ENCODE measurements around the gene WWOX.
"Not testable (repeated sequence)": the region's sequence is repeated elsewhere in the genome, so short reads cannot be mapped to it uniquely, and the experiment has no call there.

Gene WWOX

DNA sequence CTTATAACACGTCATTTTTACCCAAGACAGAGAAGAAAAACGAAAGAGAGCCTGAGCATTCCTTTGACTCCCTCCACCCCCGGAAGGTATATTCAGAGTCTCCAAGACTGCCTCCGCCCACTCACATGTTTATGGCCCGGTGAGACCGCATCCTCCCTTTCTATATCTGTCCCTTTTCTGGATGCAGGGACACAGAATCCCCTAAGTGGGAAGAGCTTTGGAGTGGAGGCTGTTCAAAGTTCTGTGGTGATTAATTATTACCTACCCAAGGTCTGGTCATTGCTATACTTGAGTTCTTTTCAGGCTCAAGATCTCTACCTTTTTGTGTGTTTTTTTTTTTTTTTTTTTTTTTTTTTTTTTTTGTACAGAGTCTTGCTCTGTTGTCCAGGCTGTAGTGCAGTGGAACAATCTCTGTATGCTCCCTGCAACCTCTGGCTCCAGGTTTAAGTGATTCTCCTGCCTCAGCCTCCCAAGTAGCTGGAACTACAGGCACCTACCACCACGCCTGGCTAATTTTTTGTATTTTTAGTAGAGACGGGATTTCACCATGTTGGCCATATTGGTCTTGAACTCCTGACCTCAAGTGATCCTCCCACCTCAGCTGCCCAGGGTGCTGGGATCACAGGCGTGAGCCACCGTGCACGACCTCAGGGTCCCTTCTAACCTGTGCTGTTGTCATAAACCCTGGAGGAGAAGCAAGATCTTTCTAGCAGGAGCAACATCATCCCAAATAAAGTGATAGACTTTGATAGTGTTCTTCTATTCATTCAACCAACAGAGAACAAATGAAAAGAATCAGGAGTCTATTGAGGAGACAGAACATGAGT, 407.1 kb downstream of the WWOX start:
- no peak for DNase-seq

DNA sequence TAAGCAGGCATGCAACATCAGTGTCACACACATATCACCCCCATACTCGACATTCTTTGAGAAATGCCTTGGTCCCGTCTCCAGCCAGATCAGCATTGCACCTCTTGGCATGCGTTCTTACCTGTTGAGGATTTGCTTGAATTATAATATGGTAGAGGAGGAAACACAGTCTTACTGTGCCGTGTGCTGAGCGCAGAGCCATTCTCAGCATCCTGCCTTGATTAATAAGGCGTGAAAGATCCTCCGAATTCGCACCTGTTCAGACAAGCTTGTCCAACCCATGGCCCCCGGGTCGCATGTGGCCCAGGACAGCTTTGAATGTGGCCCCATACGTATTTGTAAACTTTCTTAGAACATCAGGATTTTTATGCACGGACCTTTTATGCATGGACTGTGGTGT, 408.1 kb downstream of the WWOX start:
- DNase-seq: no peak

DNA sequence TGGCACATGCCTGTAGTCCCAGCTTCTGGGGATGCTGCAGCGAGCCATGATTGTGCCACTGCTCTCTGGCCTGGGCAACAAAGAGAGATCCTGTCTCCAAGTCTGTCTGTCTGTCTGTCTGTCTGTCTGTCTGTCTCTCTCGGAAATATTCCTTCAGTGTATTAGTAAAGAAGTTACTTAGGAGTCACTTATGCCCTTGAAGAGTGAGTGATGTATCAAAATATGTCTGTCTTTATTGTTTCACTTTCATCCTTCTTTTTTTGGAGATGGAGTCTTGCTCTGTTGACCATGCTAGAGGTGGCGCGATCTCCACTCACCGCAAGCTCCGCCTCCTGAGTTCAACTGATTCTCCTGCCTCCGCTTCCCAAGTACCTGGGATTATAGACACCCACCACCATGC, 410.5 kb downstream of the WWOX start:
- no peak for DNase-seq

DNA sequence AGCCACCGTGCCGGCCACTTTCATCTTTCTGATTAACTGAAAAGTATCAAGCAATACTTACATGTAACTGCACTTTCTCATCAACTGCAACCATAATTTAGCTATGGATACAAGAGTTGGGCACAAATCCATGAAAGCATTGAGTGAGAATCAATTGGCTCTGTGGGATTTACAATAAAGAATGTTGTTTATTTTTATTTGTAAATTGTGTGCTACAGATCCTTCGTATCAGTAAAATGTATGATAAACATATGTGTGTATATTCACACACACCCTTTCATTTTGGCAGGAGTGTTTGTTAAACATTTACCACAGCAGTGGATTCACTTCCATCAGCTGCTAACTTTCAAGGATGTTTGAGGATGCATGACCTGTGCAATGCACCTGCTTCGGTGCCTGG, 411.0 kb downstream of the WWOX start:
- no peak for DNase-seq

DNA sequence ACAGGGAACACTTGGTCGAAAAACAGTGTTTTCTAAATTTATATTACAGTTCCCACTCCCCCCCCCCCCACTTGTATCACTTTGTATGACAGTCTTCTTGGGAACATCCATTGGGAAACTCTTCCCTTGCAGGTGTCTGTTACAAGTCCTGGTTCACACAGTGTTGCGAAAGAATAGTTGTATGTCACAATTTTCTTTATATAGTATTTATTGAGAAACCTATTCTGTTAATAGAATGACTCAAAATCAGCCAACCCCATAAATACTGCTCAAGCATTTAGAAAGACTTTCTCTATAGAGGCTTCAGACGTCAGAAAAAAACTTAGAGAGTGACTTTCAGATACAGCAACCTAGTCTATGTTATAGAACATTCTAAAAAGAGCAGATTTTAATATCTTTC, 414.4 kb downstream of the WWOX start:
- DNase-seq: no peak

DNA sequence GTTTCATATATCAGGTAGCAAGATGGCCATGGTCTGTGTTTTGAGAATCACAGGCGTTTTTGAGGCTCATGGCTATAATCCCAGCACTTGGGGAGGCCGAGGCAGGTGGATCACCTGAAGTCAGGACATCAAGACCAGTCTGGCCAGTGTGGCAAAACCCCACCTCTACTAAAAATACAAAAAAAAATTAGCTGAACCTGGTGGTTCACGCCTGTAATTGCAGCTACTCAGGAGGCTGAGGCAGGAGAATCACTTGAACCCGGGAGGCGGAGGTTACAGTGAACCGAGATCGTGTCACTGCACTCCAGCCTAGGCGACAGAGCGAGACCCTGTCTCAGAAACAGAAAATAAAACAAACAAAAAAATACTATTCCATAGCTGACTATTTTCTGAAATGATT, 415.4 kb downstream of the WWOX start:
- DNase-seq: not testable (repeated sequence)

DNA sequence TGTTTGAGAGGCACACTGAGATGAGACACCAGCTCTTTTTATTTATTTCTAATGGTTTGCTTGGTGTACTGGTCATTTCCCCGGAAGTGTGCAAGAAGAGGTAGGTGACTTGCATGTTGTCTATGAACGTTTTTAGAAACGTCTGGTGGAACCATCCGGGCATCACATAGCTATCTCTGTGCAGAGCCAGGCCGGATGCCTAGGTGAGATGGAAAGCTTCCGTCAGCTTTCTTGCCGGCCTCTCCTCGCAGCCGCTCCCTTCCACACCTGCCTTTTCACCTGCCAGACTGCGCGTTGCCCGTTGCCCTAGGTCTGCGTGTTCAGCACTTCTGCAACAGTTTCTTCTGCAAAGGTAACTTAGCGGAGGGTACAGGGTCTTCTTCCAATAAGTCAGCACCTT, 416.0 kb downstream of the WWOX start:
- no peak for DNase-seq

DNA sequence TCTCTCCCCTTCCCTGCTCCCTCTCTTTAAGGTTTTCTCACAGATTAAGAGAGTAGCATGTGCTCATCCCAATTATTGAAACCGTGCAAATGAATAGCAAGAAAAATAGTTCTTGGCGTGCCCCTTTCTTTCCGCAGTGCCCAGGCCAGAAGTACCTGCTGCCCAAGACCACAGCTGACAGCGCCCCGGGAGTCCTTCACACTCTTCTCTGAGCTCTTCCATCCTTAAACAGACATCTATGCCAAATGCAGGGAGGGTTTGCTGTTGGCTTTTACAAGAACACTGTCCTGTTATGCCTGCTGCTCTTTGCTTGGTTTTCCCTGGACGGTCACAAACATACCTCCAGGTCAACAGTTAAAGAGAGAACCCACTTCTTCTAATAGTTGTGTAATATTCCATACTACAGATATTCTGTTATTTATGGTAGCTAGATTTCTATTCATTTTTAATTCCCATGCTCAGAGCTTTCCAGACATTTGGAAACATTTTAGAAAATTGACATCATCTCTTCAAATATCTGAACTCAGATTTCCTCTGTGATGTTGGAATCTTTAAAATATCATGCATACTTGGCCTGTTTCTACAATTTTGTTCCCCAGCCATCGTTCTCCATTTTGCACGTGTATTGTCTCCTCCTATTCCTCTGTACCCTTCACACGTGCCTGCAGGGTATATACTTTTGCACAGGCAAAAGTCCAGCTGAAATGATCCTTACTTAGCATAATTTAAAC, 416.7 kb downstream of the WWOX start:
- no peak for DNase-seq

DNA sequence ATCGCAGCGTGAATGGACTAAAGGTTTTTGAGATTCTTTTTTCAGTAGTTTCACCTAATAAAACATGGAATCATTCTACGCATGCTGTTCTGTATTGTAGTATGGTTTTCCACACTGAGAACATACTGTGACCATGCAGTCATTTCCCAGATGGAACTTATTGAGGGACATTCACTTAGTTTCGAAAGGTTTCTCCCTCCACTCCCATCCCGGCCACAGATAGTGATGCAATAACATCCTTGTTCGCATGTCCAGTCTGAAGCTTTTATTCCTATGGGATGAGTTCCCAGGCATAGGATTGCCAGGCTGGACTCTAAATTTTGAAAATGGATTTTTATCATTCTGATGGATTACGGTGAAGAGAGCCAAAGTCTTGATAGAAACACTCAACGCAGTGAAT, 420.4 kb downstream of the WWOX start:
- no peak for DNase-seq

DNA sequence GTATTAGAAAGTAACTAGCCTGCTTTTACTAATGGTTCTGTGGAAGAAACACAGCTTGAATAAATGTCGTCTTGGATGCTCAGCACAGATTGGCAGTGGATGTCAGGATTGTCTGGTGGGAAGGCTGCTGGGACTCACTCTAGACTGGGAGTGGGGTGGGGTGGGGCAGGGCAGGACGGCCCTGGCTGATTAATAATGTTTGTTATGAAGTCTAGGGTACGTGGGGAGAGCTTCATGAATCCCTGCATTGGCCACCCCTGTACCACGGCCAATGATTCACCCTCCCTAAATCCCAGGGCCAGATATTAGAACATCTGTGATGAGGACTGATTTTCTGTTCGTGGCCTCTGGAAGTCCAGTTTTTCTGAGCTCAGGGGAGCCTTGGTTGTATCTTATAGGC, 421.0 kb downstream of the WWOX start:
- no peak for DNase-seq

DNA sequence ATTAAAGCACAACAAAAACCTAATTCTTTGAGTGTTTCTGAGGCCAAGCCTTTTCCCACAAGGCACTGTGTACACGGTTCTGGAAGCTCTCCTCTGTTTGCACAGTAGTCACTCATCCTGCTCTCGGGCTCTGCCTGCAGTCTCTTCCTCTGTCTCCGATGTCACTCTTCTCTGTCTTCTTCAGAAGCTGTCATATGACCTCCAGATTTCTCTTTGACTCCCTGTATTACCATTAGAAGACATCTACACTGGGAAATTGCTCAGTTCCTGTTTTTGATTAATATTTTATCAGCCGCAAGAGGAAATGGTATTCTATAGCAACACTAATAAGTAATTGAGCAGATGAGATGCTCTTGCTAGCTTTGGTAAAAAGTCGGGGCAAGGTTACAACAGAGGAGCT, 422.9 kb downstream of the WWOX start:
- no peak for DNase-seq

DNA sequence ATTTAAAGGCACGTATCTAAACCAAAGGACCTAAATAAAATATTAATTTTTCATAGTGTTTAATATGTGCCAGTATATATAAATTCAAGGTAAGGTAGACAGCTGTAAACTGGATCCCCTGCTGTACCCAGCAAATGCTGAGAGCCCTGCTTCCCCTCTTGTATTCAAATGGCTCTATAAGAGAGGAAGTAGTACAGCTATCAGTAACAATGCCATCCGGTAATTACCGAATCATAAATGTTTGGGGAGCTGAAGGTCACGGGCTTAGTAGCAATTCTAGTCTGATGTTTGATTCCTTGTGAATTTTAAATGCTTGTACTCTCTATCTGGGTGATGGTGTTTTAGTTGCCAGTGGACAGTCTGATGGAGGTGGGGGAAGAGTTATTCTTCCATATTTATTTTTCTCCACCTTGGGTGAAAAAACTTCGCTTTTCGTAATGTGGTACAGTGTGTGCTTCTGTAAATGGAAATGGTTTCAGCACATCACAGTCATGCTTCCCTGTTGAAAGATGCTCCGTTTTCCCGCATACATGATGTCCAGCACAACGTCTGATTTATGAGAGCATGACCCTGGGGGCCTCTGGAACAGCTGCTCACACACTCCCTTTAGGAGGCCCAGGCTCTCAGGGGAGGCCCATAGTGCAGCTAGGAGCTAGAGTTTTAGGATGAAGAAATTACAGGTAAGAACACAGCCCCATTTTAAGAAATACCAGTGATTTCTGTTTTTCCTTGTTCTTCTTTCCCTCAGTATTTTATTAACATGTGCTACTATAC, 423.9 kb downstream of the WWOX start:
- no peak for DNase-seq

DNA sequence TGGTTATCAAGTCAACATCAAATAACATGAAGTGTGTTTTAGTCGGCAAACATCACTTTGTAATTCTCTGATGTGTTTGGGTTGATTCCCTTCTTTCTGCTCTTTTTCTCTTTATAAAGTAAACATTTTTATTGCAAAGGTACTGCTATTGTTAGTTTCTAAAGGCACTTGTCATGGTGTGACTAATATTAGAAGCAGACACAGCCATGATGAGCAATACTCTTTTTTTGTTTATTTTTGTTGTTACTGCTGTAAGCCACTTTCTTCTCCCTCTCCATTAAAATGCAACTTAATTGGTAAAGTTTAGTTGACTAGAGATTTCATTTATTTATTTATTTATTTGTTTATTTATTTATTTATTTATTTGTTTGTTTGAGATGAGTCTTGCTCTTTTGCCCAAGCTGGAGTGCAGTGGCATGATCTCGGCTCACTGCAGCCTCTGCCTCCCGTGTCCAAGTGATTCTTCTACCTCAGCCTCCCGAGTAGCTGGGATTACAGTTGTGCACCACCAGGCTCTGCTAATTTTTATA, 424.7 kb downstream of the WWOX start:
- DNase-seq: no peak

DNA sequence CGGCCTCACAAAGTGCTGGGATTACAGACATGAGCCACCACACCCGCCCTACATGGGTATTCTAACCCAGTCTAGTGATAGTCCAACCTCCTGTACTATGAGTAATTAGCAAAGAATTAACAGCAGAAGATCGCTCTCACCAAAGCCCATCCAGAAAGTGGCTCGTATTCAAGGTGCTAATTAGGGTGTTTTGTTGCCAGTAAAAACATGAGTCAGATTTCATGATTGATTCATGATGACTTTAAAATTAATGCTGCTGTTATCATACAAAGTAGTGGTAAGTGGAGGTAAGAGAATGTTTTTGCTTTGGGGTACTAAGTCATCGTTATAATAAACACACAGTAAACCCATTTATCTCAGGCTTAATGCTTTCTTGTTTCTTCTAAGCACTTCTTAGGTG, 428.8 kb downstream of the WWOX start:
- no peak for DNase-seq

DNA sequence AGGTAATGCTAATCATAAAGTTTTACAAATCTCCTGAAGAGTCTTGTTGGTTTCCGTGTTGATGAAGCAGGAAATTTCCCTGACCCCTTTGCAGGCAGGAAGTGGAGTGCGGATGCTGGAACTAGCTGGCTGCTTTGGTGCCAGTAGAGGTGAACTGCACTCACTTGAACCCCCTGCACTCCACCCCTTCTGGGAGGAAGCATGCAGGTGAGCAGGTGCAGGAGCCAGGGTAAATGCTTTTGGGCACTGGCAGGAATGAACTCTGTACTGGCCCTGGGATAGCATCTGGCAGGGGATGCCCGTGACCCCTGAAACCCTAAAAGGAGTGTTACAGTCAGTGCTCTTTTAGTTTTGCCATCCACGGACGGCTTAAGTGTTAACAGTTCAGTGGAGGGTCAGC, 430.4 kb downstream of the WWOX start:
- DNase-seq: no peak

DNA sequence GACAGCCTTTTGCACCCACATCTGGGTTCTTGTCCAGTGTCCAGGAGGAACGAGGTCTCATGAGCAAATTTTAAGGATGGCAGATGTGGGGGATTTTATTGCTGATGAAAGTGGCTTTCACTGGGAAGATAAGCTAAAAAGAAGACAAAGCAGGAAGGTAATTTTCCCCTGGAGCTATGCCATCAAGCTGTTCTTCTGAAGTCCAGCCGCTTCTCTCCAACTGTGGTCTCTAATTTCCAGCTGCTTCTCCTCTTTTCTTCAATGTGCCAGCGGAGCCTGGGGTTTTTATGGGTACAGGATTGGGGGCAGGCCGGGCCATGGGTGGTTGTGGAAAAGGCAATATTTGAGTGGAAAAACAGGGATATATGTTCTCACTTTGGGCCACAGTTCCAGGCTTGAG, 430.8 kb downstream of the WWOX start:
- DNase-seq: no peak

DNA sequence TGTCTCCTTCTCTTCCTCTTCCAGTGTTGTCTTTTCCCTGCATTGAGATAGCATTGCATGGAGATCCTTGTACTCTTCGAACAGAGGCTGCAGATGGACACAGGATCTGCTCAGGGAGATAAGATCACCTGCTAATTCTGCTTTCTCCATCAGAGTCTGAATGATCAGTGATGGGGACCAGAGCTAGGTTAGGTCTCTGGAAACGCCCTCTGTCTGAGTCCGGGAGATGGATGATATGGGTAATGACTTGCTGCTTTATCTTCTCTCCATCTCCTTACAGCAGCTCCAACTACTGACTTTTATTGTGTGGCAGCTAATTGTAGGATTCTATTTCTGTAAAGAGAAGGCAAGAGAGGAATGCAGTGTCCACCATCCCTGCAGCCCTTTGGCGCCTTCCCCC, 435.6 kb downstream of the WWOX start:
- DNase-seq: no peak

DNA sequence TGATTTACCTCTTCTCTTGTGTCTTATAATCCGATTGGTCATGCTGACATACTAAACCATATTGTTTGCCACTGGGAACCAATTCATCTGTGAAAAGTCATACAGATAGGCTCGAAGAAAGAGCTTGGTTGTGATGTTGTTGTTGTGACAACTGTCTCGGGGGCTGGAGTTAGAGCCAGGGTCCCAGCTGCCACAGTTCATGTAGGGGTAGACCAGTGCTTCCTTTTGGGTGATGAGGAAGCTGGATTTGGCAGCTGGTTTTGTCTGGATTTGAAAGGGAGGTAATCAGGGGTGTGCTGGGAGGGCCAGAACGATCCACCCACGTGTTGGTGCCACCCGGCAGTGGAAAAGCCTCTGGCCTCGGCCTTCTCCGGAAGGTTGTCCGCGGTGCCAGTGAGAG, 438.1 kb downstream of the WWOX start:
- no peak for DNase-seq

DNA sequence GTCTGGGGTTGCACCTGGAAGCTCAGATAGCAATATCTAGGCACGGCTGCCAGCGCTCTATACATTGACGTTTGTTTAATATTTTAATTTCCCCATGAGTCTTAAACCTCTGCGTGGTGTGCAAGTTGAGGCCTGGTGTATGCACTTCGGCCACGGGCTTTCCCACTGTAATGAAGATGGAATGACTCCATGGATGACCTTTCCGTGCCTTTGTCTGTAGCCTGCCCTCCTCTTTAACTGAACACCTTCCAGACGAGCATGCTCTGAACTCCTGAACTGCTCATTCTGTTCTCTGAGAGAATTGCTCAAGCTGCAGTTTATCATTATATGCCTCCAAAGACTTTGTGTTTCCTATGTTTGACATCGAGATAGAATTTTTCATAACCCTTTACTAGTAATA, 438.8 kb downstream of the WWOX start:
- DNase-seq: no peak

DNA sequence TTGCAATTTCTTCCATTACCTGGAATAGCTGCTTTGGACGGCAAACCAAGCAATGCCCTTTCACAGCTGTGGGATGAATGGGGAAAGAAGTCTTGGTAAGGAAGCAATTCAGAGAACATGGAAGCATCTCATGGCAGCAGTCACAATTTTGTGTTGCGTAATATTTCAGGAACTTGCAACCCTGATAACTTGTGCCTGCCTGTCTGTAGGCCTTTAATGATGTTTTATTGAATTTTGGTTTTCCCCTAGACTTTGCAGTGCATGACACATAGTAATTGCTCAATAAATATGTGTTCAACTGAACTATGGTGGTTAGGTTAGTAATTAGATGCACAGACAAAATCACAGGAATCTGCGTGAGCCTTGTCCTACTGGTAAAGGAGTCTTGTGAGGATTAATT, 439.5 kb downstream of the WWOX start:
- DNase-seq: no peak

DNA sequence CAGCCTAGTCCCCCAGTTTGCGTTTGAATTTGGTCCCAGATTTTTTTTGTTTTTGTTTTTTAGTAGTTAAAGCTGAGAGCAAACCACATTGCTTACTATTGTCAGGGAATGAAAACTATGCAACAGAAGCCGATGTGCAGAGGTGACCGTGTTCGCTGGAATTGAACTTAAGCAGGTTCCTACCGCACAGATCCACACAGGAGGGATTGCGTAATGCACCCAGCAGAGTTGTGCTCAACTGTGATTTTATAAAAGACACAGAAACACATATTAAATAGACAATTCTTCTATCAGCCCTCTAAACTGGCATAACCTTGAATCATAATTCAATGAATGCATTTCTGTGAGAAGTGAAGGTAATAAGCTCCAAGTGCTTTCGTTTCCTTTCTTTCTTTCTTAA, 443.0 kb downstream of the WWOX start:
- no peak for DNase-seq

DNA sequence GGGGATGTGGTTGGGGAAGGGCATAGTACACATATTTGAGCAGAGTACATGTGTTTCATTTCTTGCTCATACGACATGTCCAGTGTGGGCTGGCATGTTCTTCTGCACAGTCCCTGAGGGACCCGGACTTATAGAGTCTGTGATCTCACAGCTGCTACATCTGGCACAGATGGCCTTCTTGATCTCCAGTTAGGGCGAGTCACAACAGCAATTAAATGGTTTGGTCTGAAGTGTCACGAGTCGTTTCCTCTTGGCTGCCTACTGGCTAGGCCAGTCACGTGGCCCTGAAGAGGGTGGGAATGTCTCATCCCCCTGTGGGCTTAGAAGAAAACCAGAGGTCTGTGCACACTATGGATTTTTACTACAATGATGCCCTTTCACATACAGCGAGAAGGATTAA, 443.6 kb downstream of the WWOX start:
- no peak for DNase-seq

DNA sequence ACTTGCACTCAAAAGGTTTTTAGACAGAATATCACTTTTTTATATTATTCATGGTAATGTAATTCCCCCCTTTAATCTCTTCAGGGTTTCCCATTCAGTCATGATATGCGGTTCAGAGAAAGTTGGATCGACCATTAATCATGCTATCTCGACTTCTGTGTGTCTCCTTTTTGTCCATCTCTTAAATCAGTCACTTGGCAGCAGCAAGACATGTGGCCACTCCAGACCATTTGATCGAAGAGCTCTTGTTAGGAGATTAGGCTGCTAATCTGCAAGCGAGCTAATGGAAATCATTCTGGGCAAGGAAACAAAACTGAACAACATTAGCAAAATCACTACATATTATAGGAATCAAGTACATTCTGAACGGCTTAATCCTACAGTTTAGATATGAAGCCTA, 449.9 kb downstream of the WWOX start:
- DNase-seq: no peak
